Epithelial cell of proximal tubule (primary cell): Measurements from ENCODE around the gene BOD1L1. TPM values are rescaled to one million over a fixed set of nuclear protein-coding genes. Genes with fewer than 3 reads are reported as not detected.

Source experiments
- DNase-seq: peaks from one replicate; pipeline ENCODE4 v3.0.0-alpha.2; 2011; ENCODE audit warnings: low read depth
- H3K4me3 ChIP-seq: 2 replicates; pipeline ENCODE4 v1.5.1; 2011; ENCODE audit warnings: low read depth, mild to moderate bottlenecking, low read length
- CTCF ChIP-seq: conservative IDR thresholded peaks from 2 replicates; pipeline ENCODE4 v1.5.1; 2012; ENCODE audit warnings: low read depth, mild to moderate bottlenecking, low read length
- total RNA-seq: library from RNA; depleted of rRNA; stranded (reverse); fragments of >200 nt; gene quantifications from 2 replicates; pipeline ENCODE4 v1.2.3, GENCODE V29; 2015

The BOD1L1 gene
- total RNA-seq, result 12.7 and 20.6 TPM in 2 replicates

GRCh38 chr4:13627606-13628311, at the start of gene BOD1L1:
TSS of gene BOD1L1 (minus strand) at chr4:13627725. CDS start at chr4:13627587, 138 bp downstream.
- peak within 1 kb of the TSS; percentile 75 for H3K4me3 ChIP-seq
- peak; percentile 53 for TF ChIP-seq CTCF
- DNase-seq, result peak; percentile 54

GRCh38 chr4:13674971-13675370, 47.4 kb upstream of the BOD1L1 start:
- no peak overlapping the region for H3K4me3 ChIP-seq
- TF ChIP-seq CTCF, result no peak
- DNase-seq, result no peak

GRCh38 chr4:13673167-13673566, 45.6 kb upstream of the BOD1L1 start:
- DNase-seq, result no peak
- no peak overlapping the region for H3K4me3 ChIP-seq
- no peak for TF ChIP-seq CTCF

- no peak for TF ChIP-seq CTCF
- DNase-seq, result no peak
- no peak overlapping the region for H3K4me3 ChIP-seq
Measured at GRCh38 chr4:13670456-13671160, 43.1 kb upstream of the BOD1L1 start.

- TF ChIP-seq CTCF, result no peak
- DNase-seq, result no peak
Measured at GRCh38 chr4:13665701-13666660, 38.5 kb upstream of the BOD1L1 start.

GRCh38 chr4:13659341-13660070, 32.0 kb upstream of the BOD1L1 start:
- DNase-seq, result no peak
- H3K4me3 ChIP-seq, result no peak overlapping the region
- TF ChIP-seq CTCF, result no peak

More at GRCh38 chr4:13665701-13666660, 38.5 kb upstream of the BOD1L1 start:
- no peak overlapping the region for H3K4me3 ChIP-seq
